ENCODE results near the gene PPP6R3. TPM values are rescaled to one million over a fixed set of nuclear protein-coding genes. Genes with fewer than 3 reads are reported as not detected.

The PPP6R3 gene
- total RNA-seq, 1 experiment from 2014 or later: 163 TPM

- Histone ChIP-seq H3K4me1 (ENCODE audit: control insufficient read depth, insufficient read depth, low read length) (no peaks in the 10 kb centered on the region), H3K27ac (ENCODE audit: low read length) (no peak overlapping the region), H3K36me3 (ENCODE audit: control insufficient read depth, insufficient read depth, low read length) (peaks cover 35% of the 10 kb centered on the region), H3K4me3 (ENCODE audit: low read depth in 2 of 2, low read length in 2 of 2) (no peak overlapping the region), H3K27me3 (ENCODE audit: control insufficient read depth, insufficient read depth, low read length) (no peaks in the 10 kb centered on the region), H3K9me3 (ENCODE audit: control insufficient read depth, insufficient read depth, low read depth, low read length) (no peaks in the 10 kb centered on the region)
- TF ChIP-seq POLR2AphosphoS5 (IDR thresholded peaks at IDR 0.05; ENCODE audit: low read depth, low read length) (no peak), REST (IDR thresholded peaks at IDR 0.05; ENCODE audit: insufficient read depth in 1 of 2, low read depth in 2 of 2, low read length in 1 of 2) (no peak), SIN3A (IDR thresholded peaks at IDR 0.05; ENCODE audit: borderline replicate concordance, insufficient read depth, low read depth, low read length) (no peak), TCF7L2 (IDR thresholded peaks at IDR 0.05; ENCODE audit: low read depth, low read length) (no peak), CTCF (IDR thresholded peaks at IDR 0.05) (no peak)
- no peak for DNase-seq (ENCODE audit: low read depth, low spot score)
- ChIA-PET CTCF (no interaction called here), POLR2A (no interaction called here)
- intact Hi-C loops (cut with micrococcal nuclease; ENCODE audit: unreplicated experiment) (no loop called here), in situ Hi-C loops (cut with HindIII; ENCODE audit: low pct_unique_long_range_greater_than_20kb, low sequenced_read_pairs) (no loop called here)
- no TSS peak for BruUV-seq (replicated peaks)
- no peak for ATAC-seq
Measured at GRCh38 chr11:68560216-68560615, 99.7 kb downstream of the PPP6R3 start.

GRCh38 chr11:68563454-68563853, 102.9 kb downstream of the PPP6R3 start:
- no peak for TF ChIP-seq SIN3A (IDR thresholded peaks at IDR 0.05; ENCODE audit: borderline replicate concordance, insufficient read depth, low read depth, low read length)
- TF ChIP-seq REST (IDR thresholded peaks at IDR 0.05; ENCODE audit: insufficient read depth in 1 of 2, low read depth in 2 of 2, low read length in 1 of 2): no peak
- TF ChIP-seq CTCF (IDR thresholded peaks at IDR 0.05): no peak
- no peak for TF ChIP-seq TCF7L2 (IDR thresholded peaks at IDR 0.05; ENCODE audit: low read depth, low read length)
- TF ChIP-seq POLR2AphosphoS5 (IDR thresholded peaks at IDR 0.05; ENCODE audit: low read depth, low read length): no peak
- no peaks in the 10 kb centered on the region for H3K9me3 ChIP-seq (ENCODE audit: control insufficient read depth, insufficient read depth, low read depth, low read length)
- no TSS peak for BruUV-seq (replicated peaks)
- H3K27me3 ChIP-seq (ENCODE audit: control insufficient read depth, insufficient read depth, low read length): no peaks in the 10 kb centered on the region
- in situ Hi-C loops (cut with HindIII; ENCODE audit: low pct_unique_long_range_greater_than_20kb, low sequenced_read_pairs): no loop called here
- ATAC-seq: no peak
- DNase-seq (ENCODE audit: low read depth, low spot score): no peak
- CTCF ChIA-PET: no interaction called here
- intact Hi-C loops (cut with micrococcal nuclease; ENCODE audit: unreplicated experiment): no loop called here
- H3K27ac ChIP-seq (ENCODE audit: low read length): no peak overlapping the region
- no peaks in the 10 kb centered on the region for H3K4me1 ChIP-seq (ENCODE audit: control insufficient read depth, insufficient read depth, low read length)
- H3K36me3 ChIP-seq (ENCODE audit: control insufficient read depth, insufficient read depth, low read length): peaks cover 35% of the 10 kb centered on the region
- POLR2A ChIA-PET: no interaction called here
- no peak overlapping the region for H3K4me3 ChIP-seq (ENCODE audit: low read depth in 2 of 2, low read length in 2 of 2)

Data from Panc1 (cell line).